Adrenal gland (tissue), 5 donors: ENCODE data around the gene RRAGA.

Source experiments
- CTCF ChIP-seq, 6 experiments: fragments of 450-650 bp in 4 of 6; fragments of 200-600 bp in 2 of 6; sonication (generic) in 1 of 6; IDR thresholded peaks; 1 replicate in 5 of 6; 2 replicates in 1 of 6; pipeline versions ENCODE4 v1.5.1 to v1.8.0; 2016 to 2021; ENCODE audit warnings: antibody characterized with exemption in 6 of 6, mild to moderate bottlenecking in 2 of 6, moderate library complexity in 1 of 6
- POLR2A ChIP-seq, 2 donors: fragments of 450-650 bp; IDR thresholded peaks; one replicate each; pipeline ENCODE4 v1.6.1; 2017; ENCODE audit warnings: antibody characterized with exemption in 2 of 2, mild to moderate bottlenecking in 2 of 2, moderate library complexity in 1 of 2
- donor health status: DM: no; HTN: no; CAD: no.

GRCh38 chr9:19074229-19074628 lies 25.0 kb downstream of the RRAGA start:
- TF ChIP-seq CTCF (IDR thresholded peaks at IDR 0.05) (no peak), POLR2A (IDR thresholded peaks at IDR 0.05) (no peak)
